KG1 (cell line): ENCODE data around the gene CYP2A7.
"Not testable (repeated sequence)": the region's sequence is repeated elsewhere in the genome, so short reads cannot be mapped to it uniquely, and the experiment has no call there.

Experiments
- DNase-seq: peaks from one replicate; lab custom pipeline; 2025; lab: John Stamatoyannopoulos, UW

Gene CYP2A7, protein sequence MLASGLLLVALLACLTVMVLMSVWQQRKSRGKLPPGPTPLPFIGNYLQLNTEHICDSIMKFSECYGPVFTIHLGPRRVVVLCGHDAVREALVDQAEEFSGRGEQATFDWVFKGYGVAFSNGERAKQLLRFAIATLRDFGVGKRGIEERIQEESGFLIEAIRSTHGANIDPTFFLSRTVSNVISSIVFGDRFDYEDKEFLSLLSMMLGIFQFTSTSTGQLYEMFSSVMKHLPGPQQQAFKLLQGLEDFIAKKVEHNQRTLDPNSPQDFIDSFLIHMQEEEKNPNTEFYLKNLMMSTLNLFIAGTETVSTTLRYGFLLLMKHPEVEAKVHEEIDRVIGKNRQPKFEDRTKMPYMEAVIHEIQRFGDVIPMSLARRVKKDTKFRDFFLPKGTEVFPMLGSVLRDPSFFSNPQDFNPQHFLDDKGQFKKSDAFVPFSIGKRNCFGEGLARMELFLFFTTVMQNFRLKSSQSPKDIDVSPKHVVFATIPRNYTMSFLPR

DNA sequence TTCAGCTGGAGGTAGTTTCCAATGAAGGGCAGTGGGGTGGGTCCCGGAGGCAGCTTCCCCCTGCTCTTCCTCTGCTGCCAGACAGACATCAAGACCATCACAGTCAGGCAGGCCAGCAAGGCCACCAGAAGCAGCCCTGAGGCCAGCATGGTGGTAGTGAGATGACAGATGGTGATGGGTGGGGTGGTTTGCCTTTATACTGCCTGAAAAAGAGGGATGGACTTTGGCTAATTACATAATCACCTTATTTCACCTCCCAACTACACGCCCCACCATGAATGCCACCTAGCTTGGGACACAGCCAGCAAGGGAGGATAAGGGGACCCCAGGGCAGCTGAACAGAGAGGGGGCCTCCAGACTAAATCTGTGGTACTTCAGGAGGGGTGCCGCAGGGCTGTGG lies at the start of gene CYP2A7:
CYP2A7 (minus strand) TSS at position 170 of the 400 bp plus-strand sequence; CDS start at position 149, 21 bp downstream.
- not testable (repeated sequence) for DNase-seq

GRCh38 chr19:40930799-40931198 lies 48.8 kb upstream of the CYP2A7 start:
- DNase-seq, result not testable (repeated sequence)

DNA sequence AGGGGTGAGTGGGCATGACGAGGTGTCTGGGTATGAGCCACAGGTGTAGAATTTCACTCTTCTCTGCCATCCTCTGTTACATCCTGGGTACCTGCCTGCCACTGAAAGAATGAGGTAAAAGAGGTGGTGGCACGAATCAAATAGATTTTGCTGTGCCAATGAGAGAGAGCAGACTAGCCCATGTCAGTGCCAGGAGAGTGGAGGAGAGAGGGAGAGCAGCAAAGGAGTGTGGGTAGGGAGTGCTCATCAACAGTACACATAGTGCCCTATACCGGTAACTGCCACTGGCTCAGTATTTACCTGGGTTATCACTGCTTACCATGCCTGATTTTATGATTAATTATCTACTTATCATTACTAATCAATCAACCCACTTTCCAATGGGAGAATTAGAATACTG lies 47.9 kb upstream of the CYP2A7 start:
- not testable (repeated sequence) for DNase-seq

DNA sequence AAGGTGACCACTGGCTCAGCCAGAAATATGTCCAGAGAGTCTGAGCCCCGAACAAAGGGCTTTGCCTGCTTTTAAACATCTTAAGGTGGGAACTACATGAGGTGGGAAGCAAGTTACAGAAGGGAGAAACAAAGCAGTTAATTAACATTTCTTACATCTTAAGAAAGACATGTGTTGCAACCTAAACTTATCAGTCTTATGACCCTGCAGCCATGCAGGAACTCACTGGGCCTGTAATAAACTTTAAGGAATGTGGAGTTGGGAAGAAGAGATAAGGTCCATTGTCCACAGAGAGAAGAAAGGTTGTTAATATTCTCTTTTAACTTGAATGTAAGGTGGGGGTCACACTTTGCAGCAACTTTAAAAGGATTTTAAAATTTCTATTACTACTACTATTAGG lies 46.8 kb upstream of the CYP2A7 start:
- DNase-seq, result no peak

DNA sequence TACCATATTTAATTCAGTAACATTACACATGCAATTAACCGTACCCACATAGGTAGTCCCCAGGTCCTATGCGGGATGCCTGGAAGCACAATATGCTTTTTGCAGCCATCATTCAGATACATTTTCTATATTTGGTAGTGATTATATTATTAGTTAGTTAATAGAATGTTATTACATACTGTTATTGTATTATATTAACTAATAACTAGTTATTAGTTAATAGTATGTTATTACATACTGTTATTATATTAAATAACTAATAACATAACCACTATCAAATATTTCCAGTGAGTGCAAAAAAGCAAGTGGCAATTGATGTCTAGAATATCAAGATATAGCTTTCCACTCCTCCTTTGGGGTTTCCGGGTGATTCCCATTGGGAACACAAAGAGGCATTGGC lies 45.5 kb upstream of the CYP2A7 start:
- DNase-seq, result no peak

GRCh38 chr19:40926276-40926675 lies 44.2 kb upstream of the CYP2A7 start:
- DNase-seq, result not testable (repeated sequence)

DNA sequence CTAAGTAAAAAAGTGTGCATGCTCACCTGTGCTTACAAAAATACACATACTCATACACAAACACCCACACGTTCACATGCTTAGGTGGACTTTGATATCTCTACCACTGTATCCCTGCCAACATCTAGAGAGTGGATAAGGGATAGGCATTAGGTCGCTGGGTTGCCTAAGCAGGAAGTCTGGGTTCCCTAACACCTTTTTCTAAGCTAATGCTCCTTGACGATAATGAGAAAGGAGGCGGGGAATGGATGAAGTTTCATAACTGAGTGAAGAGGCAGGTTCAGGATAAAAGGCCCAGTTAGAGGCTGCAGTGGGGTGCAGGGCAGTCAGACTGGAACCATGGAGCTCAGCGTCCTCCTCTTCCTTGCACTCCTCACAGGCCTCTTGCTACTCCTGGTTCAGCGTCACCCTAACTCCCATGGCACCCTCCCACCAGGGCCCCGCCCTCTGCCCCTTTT lies 41.9 kb upstream of the CYP2A7 start:
- no peak for DNase-seq

GRCh38 chr19:40922237-40923160 lies 40.5 kb upstream of the CYP2A7 start:
- DNase-seq, result not testable (repeated sequence)

DNA sequence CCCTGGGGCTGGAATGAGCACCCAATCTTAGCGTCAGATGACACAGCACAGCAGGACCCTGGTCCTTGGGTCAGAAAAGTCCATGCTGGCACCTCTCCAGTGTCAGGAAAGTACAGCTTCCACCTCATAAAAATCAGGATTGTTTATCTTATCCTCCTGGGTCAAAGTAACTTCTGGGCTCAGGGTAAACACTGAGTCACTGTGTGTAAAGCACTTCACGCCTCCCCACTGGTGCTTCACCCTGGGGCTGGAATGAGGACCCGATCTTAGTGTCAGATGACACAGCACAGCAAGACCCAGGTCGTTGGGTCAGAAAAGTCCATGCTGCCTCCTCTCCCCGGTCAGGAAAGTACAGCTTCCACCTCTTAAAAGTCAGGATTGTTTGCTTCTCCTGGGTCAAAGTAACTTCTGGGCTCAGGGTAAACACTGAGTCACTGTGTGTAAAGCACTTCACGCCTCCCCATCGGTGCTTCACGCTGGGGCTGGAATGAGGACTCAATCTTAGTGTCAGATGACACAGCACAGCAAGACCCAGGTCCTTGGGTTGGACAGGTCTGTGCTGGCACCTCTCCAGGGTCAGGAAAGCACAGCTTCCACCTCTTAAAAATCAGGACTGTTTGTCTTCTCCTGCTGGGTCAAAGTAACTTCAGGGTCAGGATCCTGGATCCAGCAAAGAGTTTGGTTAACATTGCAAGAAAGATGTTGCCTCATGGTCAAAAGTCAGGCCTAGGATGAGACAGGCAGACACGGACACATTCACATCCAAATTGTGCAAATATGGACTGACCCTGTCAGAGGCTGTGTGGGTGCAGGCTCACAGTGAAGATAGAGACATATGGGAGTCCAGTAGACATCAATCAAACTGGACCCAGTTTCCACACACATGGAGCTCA lies 39.2 kb upstream of the CYP2A7 start:
- no peak for DNase-seq

DNA sequence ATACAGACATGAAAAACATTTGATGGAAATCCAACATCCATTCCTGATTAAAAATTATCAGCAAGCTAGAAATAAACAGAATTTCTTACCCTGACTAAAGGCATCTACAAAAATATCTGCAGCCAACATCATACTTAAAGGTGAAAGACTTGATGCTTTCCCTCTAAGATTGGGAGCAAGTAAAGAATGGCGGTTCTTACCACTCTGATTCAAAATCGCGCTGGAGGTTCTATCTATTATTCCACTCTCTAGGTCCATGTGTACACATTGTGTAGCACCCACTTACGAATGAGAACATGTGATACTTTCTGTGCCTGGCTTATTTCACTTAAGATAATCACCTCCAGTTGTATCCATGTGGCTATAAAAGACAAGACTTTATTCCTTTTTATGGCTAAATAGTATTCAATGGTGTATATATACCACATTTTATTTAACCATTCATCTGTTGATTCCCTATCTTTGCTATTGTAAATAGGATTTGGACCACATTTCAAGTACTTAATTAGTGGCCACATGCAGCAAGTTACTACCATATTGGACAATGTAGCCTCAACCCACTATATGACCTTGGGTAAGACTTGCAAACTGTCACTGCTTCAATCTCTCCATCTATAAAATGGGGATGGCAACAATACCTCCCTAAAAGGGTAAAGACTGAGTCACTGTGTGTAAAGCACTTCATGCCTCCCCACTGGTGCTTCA lies 38.4 kb upstream of the CYP2A7 start:
- no peak for DNase-seq

DNA sequence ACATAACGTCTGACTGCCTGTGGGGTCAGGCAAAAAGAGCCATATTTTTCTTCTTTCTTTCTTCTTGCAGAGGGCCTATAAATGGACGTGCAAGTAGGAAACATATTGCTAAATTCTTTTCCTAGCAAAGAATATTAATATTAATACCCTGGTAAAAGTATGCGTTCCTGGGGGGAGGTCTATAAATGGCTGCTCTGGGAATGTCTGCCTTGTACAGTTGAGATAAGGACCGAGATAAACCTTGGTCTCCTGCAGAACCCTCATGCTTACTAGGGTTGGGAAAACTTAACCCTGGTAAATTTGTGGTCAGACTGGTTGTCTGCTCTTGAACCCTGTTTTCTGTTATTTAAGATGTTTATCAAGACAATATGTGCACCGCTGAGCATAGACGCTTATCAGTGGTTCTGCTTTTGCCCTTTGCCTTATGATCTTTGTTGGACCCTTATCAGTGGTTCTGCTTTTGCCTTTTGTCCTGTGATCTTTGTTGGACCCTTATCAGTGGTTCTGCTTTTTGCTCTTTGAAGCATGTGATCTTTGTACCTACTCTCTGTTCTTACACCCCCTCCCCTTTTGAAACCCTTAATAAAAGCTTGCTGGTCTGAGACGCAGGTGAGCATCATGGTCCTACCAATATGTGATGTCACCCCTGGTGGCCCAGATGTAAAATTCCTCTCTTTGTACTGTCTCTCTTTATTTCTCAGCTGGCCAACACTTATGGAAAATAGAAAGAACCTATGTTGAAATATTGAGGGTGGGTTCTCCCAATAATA lies 37.7 kb upstream of the CYP2A7 start:
- DNase-seq, result not testable (repeated sequence)

DNA sequence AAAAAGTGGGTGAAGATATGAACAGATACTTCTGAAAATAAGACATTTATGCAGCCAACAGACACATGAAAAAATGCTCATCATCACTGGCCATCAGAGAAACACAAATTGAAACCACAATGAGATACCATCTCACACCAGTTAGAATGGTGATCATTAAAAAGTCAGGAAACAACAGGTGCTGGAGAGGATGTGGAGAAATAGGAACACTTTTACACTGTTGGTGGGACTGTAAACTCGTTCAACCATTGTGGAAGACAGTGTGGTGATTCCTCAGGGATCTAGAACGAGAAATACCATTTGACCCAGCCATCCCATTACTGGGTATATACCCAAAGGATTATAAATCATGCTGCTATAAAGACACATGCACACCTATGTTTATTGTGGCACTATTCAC lies 36.3 kb upstream of the CYP2A7 start:
- DNase-seq, result not testable (repeated sequence)

DNA sequence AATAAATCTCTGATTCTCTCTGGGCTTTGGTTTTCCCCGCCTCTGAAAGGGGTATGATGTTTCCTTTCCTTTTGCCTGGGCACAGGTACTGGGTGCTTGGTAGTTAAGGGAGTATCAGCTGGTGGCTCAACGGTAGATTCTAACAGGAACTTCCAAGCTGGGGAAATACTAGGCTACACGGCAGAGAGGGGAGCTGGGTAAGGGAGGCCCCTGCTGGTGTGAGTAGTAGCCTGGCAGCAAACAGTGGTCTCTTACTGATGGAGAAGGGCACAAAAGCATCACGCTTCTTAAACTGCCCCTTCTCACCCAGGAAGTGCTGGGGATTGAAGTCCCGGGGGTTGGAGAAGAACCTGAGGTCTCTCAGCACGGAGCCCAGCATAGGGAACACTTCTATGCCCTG lies 26.9 kb upstream of the CYP2A7 start:
- DNase-seq, result no peak

GRCh38 chr19:40907968-40908735 lies 26.1 kb upstream of the CYP2A7 start:
- no peak for DNase-seq

GRCh38 chr19:40906512-40906911 lies 24.5 kb upstream of the CYP2A7 start:
- DNase-seq, result no peak

DNA sequence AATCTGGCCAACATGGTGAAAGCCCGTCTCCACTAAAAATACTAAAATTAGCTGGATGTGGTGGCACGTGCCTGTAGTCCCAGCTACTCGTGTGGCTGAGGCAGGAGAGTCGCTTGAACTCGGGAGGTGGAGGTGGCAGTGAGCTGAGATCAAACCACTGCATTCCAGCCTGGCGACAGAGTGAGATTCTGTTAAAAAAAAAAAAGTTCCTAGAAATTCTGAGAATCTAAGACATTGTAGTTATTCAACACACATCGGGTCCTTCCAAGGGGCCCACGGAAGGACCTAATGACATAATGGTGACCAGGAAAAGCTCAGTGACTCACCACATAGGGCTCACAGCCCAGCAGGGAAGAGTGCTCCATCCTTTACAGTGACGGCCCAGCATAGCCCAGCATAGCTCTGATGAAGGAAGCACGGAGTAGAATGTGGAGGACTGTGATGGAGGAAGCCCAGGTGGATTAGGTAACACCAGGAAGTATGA lies 22.7 kb upstream of the CYP2A7 start:
- DNase-seq, result not testable (repeated sequence)

- not testable (repeated sequence) for DNase-seq
Observed at GRCh38 chr19:40901975-40902750, 20.1 kb upstream of the CYP2A7 start.

GRCh38 chr19:40900521-40900920 lies 18.5 kb upstream of the CYP2A7 start:
- not testable (repeated sequence) for DNase-seq
